HepG2 (cell line): ENCODE data around the gene HMCN2.

ENCODE experiments used
- HIC2 ChIP-seq: sonication (generic); formaldehyde crosslinking; IDR thresholded peaks from 2 replicates; pipeline ENCODE4 v1.9.0; 2022; ENCODE audit warnings: low read depth, missing genetic modification reagents
- HMGA1 ChIP-seq: sonication (generic); formaldehyde crosslinking; conservative IDR thresholded peaks from 2 replicates; pipeline ENCODE4 v1.4.0; 2020; ENCODE audit warnings: missing genetic modification reagents
- MAFK ChIP-seq, 2 experiments: IDR thresholded peaks in 1 of 2; conservative IDR thresholded peaks in 1 of 2; 2 replicates each; pipeline ENCODE4 v1.6.1; 2011; ENCODE audit warnings: improper control_type of control experiment in 2 of 2, low read length in 2 of 2
- RFX5 ChIP-seq: IDR thresholded peaks from 2 replicates; pipeline ENCODE4 v1.6.1; 2011; ENCODE audit warnings: low read depth, low read length, improper control_type of control experiment
- SETDB1 ChIP-seq: sonication (generic); formaldehyde crosslinking; IDR thresholded peaks from 2 replicates; pipeline ENCODE4 v1.5.1; 2020; ENCODE audit warnings: missing genetic modification reagents, mild to moderate bottlenecking, borderline replicate concordance
- SRSF1 ChIP-seq: fragments of 200-400 bp; formaldehyde crosslinking; optimal IDR thresholded peaks from 2 replicates; pipeline ENCODE3; 2017; ENCODE audit warnings: mild to moderate bottlenecking, low read depth, low read length, moderate library complexity
- TAF1 ChIP-seq: sonication (generic); formaldehyde crosslinking; IDR thresholded peaks from 2 replicates; pipeline ENCODE4 v1.4.0; 2020; ENCODE audit warnings: missing genetic modification reagents
- TGIF2 ChIP-seq: IDR thresholded peaks from 2 replicates; pipeline ENCODE4 v1.6.1; 2016; ENCODE audit warnings: control low read depth, missing compliant biosample characterization
- ZNF263 ChIP-seq: sonication (generic); formaldehyde crosslinking; IDR thresholded peaks from 2 replicates; pipeline ENCODE4 v1.4.0; 2020; ENCODE audit warnings: missing genetic modification reagents
- ZNF282 ChIP-seq: fragments of 450-650 bp; IDR thresholded peaks from 2 replicates; pipeline ENCODE4 v1.6.1; 2018; ENCODE audit not compliant: partially characterized antibody
- TF ChIP-seq, protein P1 (sequence below): sonication (generic); formaldehyde crosslinking; IDR thresholded peaks from 2 replicates; pipeline ENCODE4 v1.5.0; 2020; ENCODE audit warnings: missing genetic modification reagents, mild to moderate bottlenecking, borderline replicate concordance
- TF ChIP-seq, protein P2 (sequence below): IDR thresholded peaks from 2 replicates; pipeline ENCODE4 v1.6.1; 2012; ENCODE audit warnings: low read length, improper control_type of control experiment
- TF ChIP-seq, protein P3 (sequence below): sonication (generic); formaldehyde crosslinking; IDR thresholded peaks from 2 replicates; pipeline ENCODE4 v1.5.0; 2020; ENCODE audit warnings: mild to moderate bottlenecking, missing genetic modification reagents, moderate library complexity
- TF ChIP-seq, protein P4 (sequence below): sonication (generic); formaldehyde crosslinking; IDR thresholded peaks from 2 replicates; pipeline ENCODE4 v1.4.0; 2020; ENCODE audit warnings: missing genetic modification reagents

DNA sequence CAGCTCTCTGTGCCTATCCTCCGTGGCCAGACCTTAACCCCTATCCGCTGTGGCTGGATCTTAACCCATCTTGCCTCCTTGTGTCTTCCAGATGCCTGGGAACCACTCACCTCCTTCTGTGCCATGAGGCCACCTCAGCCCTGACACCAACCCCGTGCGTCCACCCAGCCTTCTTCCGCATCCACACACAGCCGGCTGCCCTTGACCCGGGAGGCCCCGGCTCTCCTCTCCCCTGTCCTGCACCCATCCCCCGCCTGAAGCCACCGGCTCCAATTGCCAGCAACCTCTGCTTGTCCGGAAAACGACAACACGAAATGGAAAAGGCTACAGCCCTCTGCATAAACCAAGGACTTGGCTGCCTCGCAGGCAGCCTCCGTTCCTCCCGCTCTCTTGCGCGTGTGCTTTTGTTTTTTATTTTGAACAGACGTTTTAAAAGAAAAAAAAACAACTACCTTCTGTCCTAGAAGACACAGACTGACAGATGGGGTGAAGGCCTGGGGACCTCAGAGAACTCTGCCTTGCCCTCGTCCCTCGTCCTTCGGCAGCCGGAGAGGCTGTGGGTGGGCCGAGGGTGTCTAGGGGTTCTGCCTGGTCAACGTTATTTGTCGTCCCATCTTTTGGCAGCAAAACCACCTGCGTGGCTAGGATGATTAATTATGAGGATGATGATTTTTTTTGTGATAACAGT, 32.5 kb upstream of the HMCN2 start:
- TF ChIP-seq ZNF282 (no peak), RFX5 (no peak), TGIF2 (CRISPR knock-in tag) (no peak), SETDB1 (CRISPR knock-in tag) (no peak), TAF1 (CRISPR knock-in tag) (no peak), HMGA1 (CRISPR knock-in tag) (no peak), SRSF1 (no peak), HIC2 (no peak), ZNF263 (CRISPR knock-in tag) (no peak), MAFK (conservative IDR thresholded peaks at IDR 0.05 in 1 of 2, IDR thresholded peaks at IDR 0.05 in 1 of 2; ENCODE audit: low read length in 2 of 2) (no peak)
- TF ChIP-seq, protein P1, sequence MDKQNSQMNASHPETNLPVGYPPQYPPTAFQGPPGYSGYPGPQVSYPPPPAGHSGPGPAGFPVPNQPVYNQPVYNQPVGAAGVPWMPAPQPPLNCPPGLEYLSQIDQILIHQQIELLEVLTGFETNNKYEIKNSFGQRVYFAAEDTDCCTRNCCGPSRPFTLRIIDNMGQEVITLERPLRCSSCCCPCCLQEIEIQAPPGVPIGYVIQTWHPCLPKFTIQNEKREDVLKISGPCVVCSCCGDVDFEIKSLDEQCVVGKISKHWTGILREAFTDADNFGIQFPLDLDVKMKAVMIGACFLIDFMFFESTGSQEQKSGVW (CRISPR knock-in tag) = no peak
- TF ChIP-seq, protein P2, sequence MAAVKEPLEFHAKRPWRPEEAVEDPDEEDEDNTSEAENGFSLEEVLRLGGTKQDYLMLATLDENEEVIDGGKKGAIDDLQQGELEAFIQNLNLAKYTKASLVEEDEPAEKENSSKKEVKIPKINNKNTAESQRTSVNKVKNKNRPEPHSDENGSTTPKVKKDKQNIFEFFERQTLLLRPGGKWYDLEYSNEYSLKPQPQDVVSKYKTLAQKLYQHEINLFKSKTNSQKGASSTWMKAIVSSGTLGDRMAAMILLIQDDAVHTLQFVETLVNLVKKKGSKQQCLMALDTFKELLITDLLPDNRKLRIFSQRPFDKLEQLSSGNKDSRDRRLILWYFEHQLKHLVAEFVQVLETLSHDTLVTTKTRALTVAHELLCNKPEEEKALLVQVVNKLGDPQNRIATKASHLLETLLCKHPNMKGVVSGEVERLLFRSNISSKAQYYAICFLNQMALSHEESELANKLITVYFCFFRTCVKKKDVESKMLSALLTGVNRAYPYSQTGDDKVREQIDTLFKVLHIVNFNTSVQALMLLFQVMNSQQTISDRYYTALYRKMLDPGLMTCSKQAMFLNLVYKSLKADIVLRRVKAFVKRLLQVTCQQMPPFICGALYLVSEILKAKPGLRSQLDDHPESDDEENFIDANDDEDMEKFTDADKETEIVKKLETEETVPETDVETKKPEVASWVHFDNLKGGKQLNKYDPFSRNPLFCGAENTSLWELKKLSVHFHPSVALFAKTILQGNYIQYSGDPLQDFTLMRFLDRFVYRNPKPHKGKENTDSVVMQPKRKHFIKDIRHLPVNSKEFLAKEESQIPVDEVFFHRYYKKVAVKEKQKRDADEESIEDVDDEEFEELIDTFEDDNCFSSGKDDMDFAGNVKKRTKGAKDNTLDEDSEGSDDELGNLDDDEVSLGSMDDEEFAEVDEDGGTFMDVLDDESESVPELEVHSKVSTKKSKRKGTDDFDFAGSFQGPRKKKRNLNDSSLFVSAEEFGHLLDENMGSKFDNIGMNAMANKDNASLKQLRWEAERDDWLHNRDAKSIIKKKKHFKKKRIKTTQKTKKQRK = no peak
- TF ChIP-seq, protein P3, sequence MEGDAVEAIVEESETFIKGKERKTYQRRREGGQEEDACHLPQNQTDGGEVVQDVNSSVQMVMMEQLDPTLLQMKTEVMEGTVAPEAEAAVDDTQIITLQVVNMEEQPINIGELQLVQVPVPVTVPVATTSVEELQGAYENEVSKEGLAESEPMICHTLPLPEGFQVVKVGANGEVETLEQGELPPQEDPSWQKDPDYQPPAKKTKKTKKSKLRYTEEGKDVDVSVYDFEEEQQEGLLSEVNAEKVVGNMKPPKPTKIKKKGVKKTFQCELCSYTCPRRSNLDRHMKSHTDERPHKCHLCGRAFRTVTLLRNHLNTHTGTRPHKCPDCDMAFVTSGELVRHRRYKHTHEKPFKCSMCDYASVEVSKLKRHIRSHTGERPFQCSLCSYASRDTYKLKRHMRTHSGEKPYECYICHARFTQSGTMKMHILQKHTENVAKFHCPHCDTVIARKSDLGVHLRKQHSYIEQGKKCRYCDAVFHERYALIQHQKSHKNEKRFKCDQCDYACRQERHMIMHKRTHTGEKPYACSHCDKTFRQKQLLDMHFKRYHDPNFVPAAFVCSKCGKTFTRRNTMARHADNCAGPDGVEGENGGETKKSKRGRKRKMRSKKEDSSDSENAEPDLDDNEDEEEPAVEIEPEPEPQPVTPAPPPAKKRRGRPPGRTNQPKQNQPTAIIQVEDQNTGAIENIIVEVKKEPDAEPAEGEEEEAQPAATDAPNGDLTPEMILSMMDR (CRISPR knock-in tag) = no peak
- TF ChIP-seq, protein P4, sequence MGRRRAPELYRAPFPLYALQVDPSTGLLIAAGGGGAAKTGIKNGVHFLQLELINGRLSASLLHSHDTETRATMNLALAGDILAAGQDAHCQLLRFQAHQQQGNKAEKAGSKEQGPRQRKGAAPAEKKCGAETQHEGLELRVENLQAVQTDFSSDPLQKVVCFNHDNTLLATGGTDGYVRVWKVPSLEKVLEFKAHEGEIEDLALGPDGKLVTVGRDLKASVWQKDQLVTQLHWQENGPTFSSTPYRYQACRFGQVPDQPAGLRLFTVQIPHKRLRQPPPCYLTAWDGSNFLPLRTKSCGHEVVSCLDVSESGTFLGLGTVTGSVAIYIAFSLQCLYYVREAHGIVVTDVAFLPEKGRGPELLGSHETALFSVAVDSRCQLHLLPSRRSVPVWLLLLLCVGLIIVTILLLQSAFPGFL (CRISPR knock-in tag) = no peak
